ENCODE data around the gene TUBB1.

DNA sequence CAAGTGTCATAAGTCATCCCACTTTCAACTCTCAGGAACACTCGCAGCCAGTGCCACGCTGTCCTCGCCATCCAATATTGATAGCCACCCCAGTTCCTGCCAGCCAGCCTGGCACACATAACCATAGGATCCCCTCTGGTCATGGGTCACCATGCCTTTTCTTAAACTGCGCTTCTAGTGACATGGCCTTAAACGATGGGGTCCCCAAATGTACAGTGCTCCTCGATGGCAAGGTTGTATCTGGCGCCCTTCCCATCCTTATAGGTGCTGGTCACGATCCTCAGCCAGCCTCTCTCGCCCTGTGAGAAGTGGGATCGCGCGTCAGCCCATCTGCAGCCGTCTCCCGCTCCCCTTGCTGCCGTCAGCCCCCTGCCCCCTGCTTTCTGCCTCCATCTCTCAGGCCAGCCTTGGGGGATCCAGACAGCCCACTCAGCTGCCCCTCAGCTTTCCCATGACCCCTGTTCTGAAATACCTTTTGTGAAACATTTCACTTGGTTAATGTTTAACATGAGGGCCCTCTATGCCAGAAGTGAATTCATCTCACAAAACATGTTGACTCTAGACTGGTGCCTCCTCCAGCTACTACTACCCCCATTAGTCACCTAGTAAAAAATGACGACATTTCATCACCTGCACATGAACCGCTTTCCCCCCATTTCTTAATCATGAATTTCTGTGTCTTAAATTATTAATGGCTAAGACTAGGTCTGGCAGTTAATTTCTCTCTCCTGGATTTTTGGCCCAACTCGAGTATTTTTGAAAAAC lies 23.6 kb upstream of the TUBB1 start:
- TF ChIP-seq, protein P1, sequence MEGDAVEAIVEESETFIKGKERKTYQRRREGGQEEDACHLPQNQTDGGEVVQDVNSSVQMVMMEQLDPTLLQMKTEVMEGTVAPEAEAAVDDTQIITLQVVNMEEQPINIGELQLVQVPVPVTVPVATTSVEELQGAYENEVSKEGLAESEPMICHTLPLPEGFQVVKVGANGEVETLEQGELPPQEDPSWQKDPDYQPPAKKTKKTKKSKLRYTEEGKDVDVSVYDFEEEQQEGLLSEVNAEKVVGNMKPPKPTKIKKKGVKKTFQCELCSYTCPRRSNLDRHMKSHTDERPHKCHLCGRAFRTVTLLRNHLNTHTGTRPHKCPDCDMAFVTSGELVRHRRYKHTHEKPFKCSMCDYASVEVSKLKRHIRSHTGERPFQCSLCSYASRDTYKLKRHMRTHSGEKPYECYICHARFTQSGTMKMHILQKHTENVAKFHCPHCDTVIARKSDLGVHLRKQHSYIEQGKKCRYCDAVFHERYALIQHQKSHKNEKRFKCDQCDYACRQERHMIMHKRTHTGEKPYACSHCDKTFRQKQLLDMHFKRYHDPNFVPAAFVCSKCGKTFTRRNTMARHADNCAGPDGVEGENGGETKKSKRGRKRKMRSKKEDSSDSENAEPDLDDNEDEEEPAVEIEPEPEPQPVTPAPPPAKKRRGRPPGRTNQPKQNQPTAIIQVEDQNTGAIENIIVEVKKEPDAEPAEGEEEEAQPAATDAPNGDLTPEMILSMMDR (IDR thresholded peaks at IDR 0.05; ENCODE audit: borderline replicate concordance, extremely low read depth, low read length, poor library complexity, severe bottlenecking) = no peak
- TF ChIP-seq EZH2 (IDR thresholded peaks at IDR 0.05; ENCODE audit: borderline replicate concordance, low read depth, low read length, severe bottlenecking) = no peak

All from DND-41 (cell line).